ENCODE data around the gene AKIRIN2.

DNA sequence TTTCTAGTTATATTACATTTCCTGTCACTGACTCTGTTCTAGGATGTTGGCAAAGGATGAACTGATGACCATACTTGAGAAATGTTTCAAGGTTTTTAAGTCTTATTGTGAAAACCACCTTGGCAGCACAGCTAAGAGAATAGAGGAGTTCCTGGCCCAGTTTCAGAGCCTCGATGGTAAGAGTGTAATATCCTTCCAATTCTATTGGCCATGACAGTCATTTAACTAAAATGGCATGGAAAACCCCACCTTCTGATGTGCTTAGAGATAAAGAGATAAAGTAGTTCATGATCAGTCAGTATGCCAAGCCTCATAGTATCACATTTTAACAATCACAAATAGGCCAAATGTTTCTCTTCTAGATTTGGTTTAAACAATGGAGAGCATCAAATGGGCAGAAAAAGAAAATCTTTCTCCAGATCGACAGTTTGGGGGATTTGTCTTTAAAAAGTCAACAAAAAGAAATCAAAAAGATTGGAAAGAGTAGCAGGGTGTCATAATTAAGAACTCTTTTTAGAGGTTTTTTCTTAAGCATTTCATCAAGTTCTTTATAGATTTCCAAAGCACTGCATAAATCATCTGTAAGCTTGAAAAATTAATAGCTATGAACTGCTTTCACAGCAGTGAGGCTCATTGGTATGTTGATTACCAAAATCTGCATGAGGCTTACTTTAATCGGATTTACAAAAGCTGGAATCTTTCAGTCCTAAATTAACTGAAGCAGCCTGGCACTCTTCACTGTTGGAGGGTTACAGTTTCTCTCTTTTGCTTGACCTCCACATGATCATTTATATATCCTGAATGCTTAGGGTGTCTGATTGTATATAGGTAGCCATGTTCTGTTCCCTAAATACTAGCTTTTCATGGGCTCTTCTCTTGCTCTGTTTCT is 48.7 kb downstream of the AKIRIN2 start:
- TF ChIP-seq, protein P1, sequence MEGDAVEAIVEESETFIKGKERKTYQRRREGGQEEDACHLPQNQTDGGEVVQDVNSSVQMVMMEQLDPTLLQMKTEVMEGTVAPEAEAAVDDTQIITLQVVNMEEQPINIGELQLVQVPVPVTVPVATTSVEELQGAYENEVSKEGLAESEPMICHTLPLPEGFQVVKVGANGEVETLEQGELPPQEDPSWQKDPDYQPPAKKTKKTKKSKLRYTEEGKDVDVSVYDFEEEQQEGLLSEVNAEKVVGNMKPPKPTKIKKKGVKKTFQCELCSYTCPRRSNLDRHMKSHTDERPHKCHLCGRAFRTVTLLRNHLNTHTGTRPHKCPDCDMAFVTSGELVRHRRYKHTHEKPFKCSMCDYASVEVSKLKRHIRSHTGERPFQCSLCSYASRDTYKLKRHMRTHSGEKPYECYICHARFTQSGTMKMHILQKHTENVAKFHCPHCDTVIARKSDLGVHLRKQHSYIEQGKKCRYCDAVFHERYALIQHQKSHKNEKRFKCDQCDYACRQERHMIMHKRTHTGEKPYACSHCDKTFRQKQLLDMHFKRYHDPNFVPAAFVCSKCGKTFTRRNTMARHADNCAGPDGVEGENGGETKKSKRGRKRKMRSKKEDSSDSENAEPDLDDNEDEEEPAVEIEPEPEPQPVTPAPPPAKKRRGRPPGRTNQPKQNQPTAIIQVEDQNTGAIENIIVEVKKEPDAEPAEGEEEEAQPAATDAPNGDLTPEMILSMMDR (optimal IDR thresholded peaks at IDR 0.05 in 1 of 3, IDR thresholded peaks at IDR 0.05 in 1 of 3, conservative IDR thresholded peaks at IDR 0.05 in 1 of 3; ENCODE audit: extremely low read depth in 1 of 3, insufficient read depth in 2 of 3, low read length in 3 of 3) = no peak
- TF ChIP-seq EZH2 (IDR thresholded peaks at IDR 0.05; ENCODE audit: low read length) = no peak

Measured in keratinocyte (primary cell).